ENCODE measurements around the gene AMT. TPM values are rescaled to one million over a fixed set of nuclear protein-coding genes. Genes with fewer than 3 reads are reported as not detected.
A peak's percentile ranks its signal among the peaks of the same experiment; 100 is the strongest.

The AMT gene
- total and polyA plus RNA-seq, 2 of the 13 experiments (the other 11 are each of a cell fraction or from before 2014, with no cell fraction given): 35.3 to 59.0 TPM

GRCh38 chr3:49469037-49469935, 47.0 kb upstream of the AMT start (continued):
- TF ChIP-seq CSRNP2 (CRISPR knock-in tag; conservative IDR thresholded peaks at IDR 0.05; ENCODE audit: low read depth) (no peak), TERF1 (CRISPR knock-in tag; IDR thresholded peaks at IDR 0.05) (no peak), MAZ (IDR thresholded peaks at IDR 0.05; ENCODE audit: borderline replicate concordance, low read depth, low read length) (0 out of 2 replicates have a peak, but pooled peaks have one; percentile 31), MAZ (CRISPR knock-in tag; IDR thresholded peaks at IDR 0.05; ENCODE audit: low read depth) (no peak), ZNF318 (CRISPR knock-in tag; IDR thresholded peaks at IDR 0.05) (no peak), ZC3H4 (CRISPR knock-in tag; IDR thresholded peaks at IDR 0.05; ENCODE audit: borderline replicate concordance) (no peak), ZNF850 (CRISPR knock-in tag; conservative IDR thresholded peaks at IDR 0.05) (no peak), EZH2 (conservative IDR thresholded peaks at IDR 0.05; ENCODE audit: low read depth, low read length) (no peak), MXD3 (CRISPR knock-in tag; IDR thresholded peaks at IDR 0.05) (no peak; the same call in 1 of the 2 replicates), PHF8 (CRISPR knock-in tag; IDR thresholded peaks at IDR 0.05) (no peak; the same call in 1 of the 2 replicates), ZNF414 (CRISPR knock-in tag; IDR thresholded peaks at IDR 0.05) (no peak; the same call in 1 of the 2 replicates), NPAS2 (CRISPR knock-in tag; IDR thresholded peaks at IDR 0.05; ENCODE audit: borderline replicate concordance) (no peak), ZFP37 (CRISPR knock-in tag; IDR thresholded peaks at IDR 0.05; ENCODE audit: borderline replicate concordance) (no peak), NFYB (CRISPR knock-in tag; IDR thresholded peaks at IDR 0.05) (no peak), POGZ (CRISPR knock-in tag; IDR thresholded peaks at IDR 0.05) (peak; percentile 9; the same call in 1 of the 2 replicates), ZNF567 (CRISPR knock-in tag; IDR thresholded peaks at IDR 0.05; ENCODE audit: borderline replicate concordance) (no peak)

All from HepG2 (cell line).